KMS-11 (cell line): Measurements from ENCODE around the gene CLIP2.

Source experiments
- H2AFZ ChIP-seq: fragments of 200-600 bp; sonication (generic); 2 replicates; pipeline ENCODE4 v1.6.1; 2016; ENCODE audit warnings: antibody characterized with exemption, mixed run types, low read depth
- H3K27ac ChIP-seq: fragments of 200-600 bp; sonication (generic); 2 replicates; pipeline ENCODE4 v1.6.1; 2016; ENCODE audit warnings: mild to moderate bottlenecking, mixed run types
- H3K27me3 ChIP-seq: fragments of 200-600 bp; sonication (generic); 2 replicates; pipeline ENCODE4 v1.6.1; 2017; ENCODE audit warnings: mild to moderate bottlenecking, low read depth, mixed run types, moderate library complexity; ENCODE audit not compliant: insufficient read depth
- H3K36me3 ChIP-seq: fragments of 200-600 bp; sonication (generic); 2 replicates; pipeline ENCODE4 v1.6.1; 2017; ENCODE audit warnings: mild to moderate bottlenecking, mixed run types; ENCODE audit not compliant: insufficient read depth
- H3K4me1 ChIP-seq: fragments of 200-600 bp; sonication (generic); 2 replicates; pipeline ENCODE4 v1.6.1; 2016; ENCODE audit warnings: mild to moderate bottlenecking, low read depth, mixed run types; ENCODE audit not compliant: poor library complexity, severe bottlenecking
- H3K4me2 ChIP-seq: fragments of 200-600 bp; sonication (generic); 2 replicates; pipeline ENCODE4 v1.7.0; 2016; ENCODE audit warnings: mild to moderate bottlenecking, mixed run types
- H3K4me3 ChIP-seq: fragments of 200-600 bp; sonication (generic); IDR thresholded peaks from 2 replicates; pipeline ENCODE4 v1.6.1; 2017; ENCODE audit warnings: low read depth, low read length, mixed read lengths; ENCODE audit not compliant: insufficient read depth
- H3K79me2 ChIP-seq: fragments of 200-600 bp; sonication (generic); 2 replicates; pipeline ENCODE4 v1.6.1; 2016; ENCODE audit warnings: low read depth, mixed run types; ENCODE audit not compliant: insufficient read depth
- H3K9ac ChIP-seq: fragments of 200-600 bp; sonication (generic); 2 replicates; pipeline ENCODE4 v1.6.1; 2016; ENCODE audit warnings: mild to moderate bottlenecking, mixed run types
- H4K20me1 ChIP-seq: fragments of 200-600 bp; sonication (generic); 2 replicates; pipeline ENCODE4 v1.6.1; 2016; ENCODE audit warnings: mild to moderate bottlenecking, mixed run types; ENCODE audit not compliant: insufficient read depth
- CTCF ChIP-seq: fragments of 200-600 bp; sonication (generic); conservative IDR thresholded peaks from 2 replicates; pipeline ENCODE4 v1.6.1; 2017; ENCODE audit warnings: low read depth, mild to moderate bottlenecking, antibody characterized with exemption, low read length, moderate library complexity, mixed read lengths

Gene CLIP2

GRCh38 chr7:74297516-74298233, 8.5 kb downstream of the CLIP2 start:
- H4K20me1 ChIP-seq = no peaks in the 10 kb centered on the region
- peaks cover 27% of the 10 kb centered on the region; the same call in 1 of the 2 replicates for H3K27me3 ChIP-seq
- no peak overlapping the region for H2AFZ ChIP-seq
- no peaks in the 10 kb centered on the region for H3K36me3 ChIP-seq
- H3K27ac ChIP-seq = no peak overlapping the region
- no peak overlapping the region for H3K4me2 ChIP-seq
- TF ChIP-seq CTCF = no peak
- no peaks in the 10 kb centered on the region for H3K4me1 ChIP-seq
- no peak overlapping the region for H3K9ac ChIP-seq
- H3K79me2 ChIP-seq = no peaks in the 10 kb centered on the region
- H3K4me3 ChIP-seq = no peak overlapping the region

GRCh38 chr7:74299401-74299800, 10.2 kb downstream of the CLIP2 start:
- no peak overlapping the region for H3K4me3 ChIP-seq
- no peaks in the 10 kb centered on the region for H3K4me1 ChIP-seq
- no peaks in the 10 kb centered on the region for H3K79me2 ChIP-seq
- no peak overlapping the region for H3K27ac ChIP-seq
- H2AFZ ChIP-seq = no peak overlapping the region
- H3K27me3 ChIP-seq = peaks cover 11% of the 10 kb centered on the region; the same call in 1 of the 2 replicates
- H3K9ac ChIP-seq = no peak overlapping the region
- H3K4me2 ChIP-seq = no peak overlapping the region
- H3K36me3 ChIP-seq = no peaks in the 10 kb centered on the region
- no peaks in the 10 kb centered on the region for H4K20me1 ChIP-seq
- TF ChIP-seq CTCF = no peak

GRCh38 chr7:74300926-74301325, 11.7 kb downstream of the CLIP2 start:
- Histone ChIP-seq H3K27ac (no peak overlapping the region), H3K9ac (no peak overlapping the region), H2AFZ (no peak overlapping the region), H3K79me2 (no peaks in the 10 kb centered on the region), H3K4me2 (no peak overlapping the region), H3K4me3 (no peak overlapping the region), H4K20me1 (no peaks in the 10 kb centered on the region), H3K4me1 (no peaks in the 10 kb centered on the region), H3K27me3 (no peaks in the 10 kb centered on the region; the same call in 1 of the 2 replicates), H3K36me3 (no peaks in the 10 kb centered on the region)
- no peak for TF ChIP-seq CTCF

GRCh38 chr7:74302745-74303221, 13.6 kb downstream of the CLIP2 start:
- no peaks in the 10 kb centered on the region for H4K20me1 ChIP-seq
- TF ChIP-seq CTCF = no peak

More at GRCh38 chr7:74302745-74303221, 13.6 kb downstream of the CLIP2 start:
- no peaks in the 10 kb centered on the region for H3K36me3 ChIP-seq
- no peaks in the 10 kb centered on the region for H3K4me1 ChIP-seq
- H3K9ac ChIP-seq = no peak overlapping the region
- no peak overlapping the region for H3K4me3 ChIP-seq
- no peak overlapping the region for H3K4me2 ChIP-seq
- H3K27ac ChIP-seq = no peak overlapping the region
- H3K79me2 ChIP-seq = no peaks in the 10 kb centered on the region
- H2AFZ ChIP-seq = no peak overlapping the region
- peaks cover 14% of the 10 kb centered on the region for H3K27me3 ChIP-seq
